ENCODE data around the gene TRMT61A. TPM values are rescaled to one million over a fixed set of nuclear protein-coding genes. Genes with fewer than 3 reads are reported as not detected.
A peak's percentile ranks its signal among the peaks of the same experiment; 100 is the strongest.

The TRMT61A gene
- total RNA-seq, 2 donors from 2014 or later: 19.6 to 40.4 TPM

GRCh38 chr14:103545915-103546651 is 17.1 kb downstream of the TRMT61A start:
- no peaks in the 10 kb centered on the region for H3K36me3 ChIP-seq
- intact Hi-C loops (cut with DNase I): no loop called here
- DNase-seq (ENCODE audit: low spot score): no peak
- H3K4me3 ChIP-seq: no peak overlapping the region
- H3K9me3 ChIP-seq: no peaks in the 10 kb centered on the region
- 78% methylated on average over 26 of the region's 27 CpGs for whole genome bisulfite sequencing
- TF ChIP-seq CTCF (IDR thresholded peaks at IDR 0.05): no peak
- no peak for TF ChIP-seq POLR2A (IDR thresholded peaks at IDR 0.05)
- TF ChIP-seq POLR2AphosphoS5 (IDR thresholded peaks at IDR 0.05): no peak
- H3K27ac ChIP-seq: no peak overlapping the region
- peaks cover 25% of the 10 kb centered on the region for H3K4me1 ChIP-seq (replicated peaks)
- no peaks in the 10 kb centered on the region for H3K27me3 ChIP-seq (replicated peaks; ENCODE audit: insufficient read depth)

GRCh38 chr14:103546652-103547454 is 17.9 kb downstream of the TRMT61A start:
- WGBS: 16% methylated on average over 16 of the region's 21 CpGs
- Histone ChIP-seq H3K27me3 (replicated peaks; ENCODE audit: insufficient read depth) (no peaks in the 10 kb centered on the region), H3K4me1 (replicated peaks) (peaks cover 22% of the 10 kb centered on the region), H3K9me3 (no peaks in the 10 kb centered on the region), H3K36me3 (no peaks in the 10 kb centered on the region), H3K4me3 (no peak overlapping the region), H3K27ac (no peak overlapping the region)
- intact Hi-C loops (cut with DNase I): loop anchor here (1.0 kb wide), 1 partner anchor 29 kb away; no protein-coding TSS in a partner anchor
- DNase-seq (ENCODE audit: low spot score): peak; percentile 55
- peak; percentile 34 for TF ChIP-seq POLR2AphosphoS5 (IDR thresholded peaks at IDR 0.05)
- TF ChIP-seq CTCF (IDR thresholded peaks at IDR 0.05): peak; percentile 89 to 96 (median 92)
- TF ChIP-seq POLR2A (IDR thresholded peaks at IDR 0.05): no peak

DNA sequence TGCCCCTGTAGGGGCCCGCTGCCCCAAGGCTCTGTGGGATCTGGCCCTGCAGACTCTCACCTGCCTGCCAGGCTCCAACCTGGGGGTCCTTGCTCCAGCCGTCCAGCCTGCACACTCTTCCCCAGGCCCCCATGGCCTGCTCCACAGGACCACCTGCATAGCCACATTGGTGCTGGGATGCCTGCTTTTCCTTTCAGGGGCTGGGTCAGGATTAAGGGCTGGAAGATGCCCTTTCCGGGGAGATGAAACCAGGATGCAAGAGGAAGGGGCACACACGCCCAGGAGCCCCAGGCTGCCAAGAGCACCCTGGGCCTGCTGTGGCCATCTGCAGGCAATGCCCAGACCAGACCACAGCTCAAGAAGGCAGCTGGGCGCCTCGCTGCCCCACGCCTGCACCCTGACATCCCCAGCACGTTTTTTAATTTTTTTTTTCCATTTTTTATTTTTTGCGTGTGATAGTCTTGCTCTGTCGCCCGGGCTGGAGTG is 18.5 kb downstream of the TRMT61A start:
- intact Hi-C loops (cut with DNase I): loop anchor here (1.0 kb wide), 1 partner anchor 29 kb away; no protein-coding TSS in a partner anchor
- peaks cover 20% of the 10 kb centered on the region for H3K4me1 ChIP-seq (replicated peaks)
- DNase-seq (ENCODE audit: low spot score): no peak
- TF ChIP-seq POLR2A (IDR thresholded peaks at IDR 0.05) (no peak), POLR2AphosphoS5 (IDR thresholded peaks at IDR 0.05) (no peak), CTCF (IDR thresholded peaks at IDR 0.05) (no peak)
- H3K27me3 ChIP-seq (replicated peaks; ENCODE audit: insufficient read depth): no peaks in the 10 kb centered on the region
- no peaks in the 10 kb centered on the region for H3K9me3 ChIP-seq
- H3K36me3 ChIP-seq: no peaks in the 10 kb centered on the region
- no peak overlapping the region for H3K27ac ChIP-seq
- WGBS: 87% methylated on average over 11 of the region's 11 CpGs
- H3K4me3 ChIP-seq: no peak overlapping the region

GRCh38 chr14:103547941-103548462 is 19.0 kb downstream of the TRMT61A start:
- Histone ChIP-seq H3K27ac (no peak overlapping the region), H3K4me1 (replicated peaks) (peaks cover 16% of the 10 kb centered on the region), H3K36me3 (no peaks in the 10 kb centered on the region), H3K4me3 (no peak overlapping the region), H3K9me3 (no peaks in the 10 kb centered on the region), H3K27me3 (replicated peaks; ENCODE audit: insufficient read depth) (no peaks in the 10 kb centered on the region)
- no peak for TF ChIP-seq POLR2AphosphoS5 (IDR thresholded peaks at IDR 0.05)
- TF ChIP-seq CTCF (IDR thresholded peaks at IDR 0.05): no peak
- TF ChIP-seq POLR2A (IDR thresholded peaks at IDR 0.05): no peak
- intact Hi-C loops (cut with DNase I): loop anchor here (1.0 kb wide), 1 partner anchor 30 kb away; no protein-coding TSS in a partner anchor
- 88% methylated on average over 18 of the region's 18 CpGs for WGBS
- no peak for DNase-seq (ENCODE audit: low spot score)

All from prostate gland (tissue), 2 donors.